GM21737 (cell line): ENCODE results near the gene SPAG6.

Experiments used
- ATAC-seq: cut with Tn5 transposase; IDR thresholded peaks from one replicate; pipeline ENCODE4 v1.9.1; 2021; ENCODE audit warnings: mild to moderate bottlenecking, moderate library complexity; ENCODE audit not compliant: unreplicated experiment

SPAG6 gene

DNA sequence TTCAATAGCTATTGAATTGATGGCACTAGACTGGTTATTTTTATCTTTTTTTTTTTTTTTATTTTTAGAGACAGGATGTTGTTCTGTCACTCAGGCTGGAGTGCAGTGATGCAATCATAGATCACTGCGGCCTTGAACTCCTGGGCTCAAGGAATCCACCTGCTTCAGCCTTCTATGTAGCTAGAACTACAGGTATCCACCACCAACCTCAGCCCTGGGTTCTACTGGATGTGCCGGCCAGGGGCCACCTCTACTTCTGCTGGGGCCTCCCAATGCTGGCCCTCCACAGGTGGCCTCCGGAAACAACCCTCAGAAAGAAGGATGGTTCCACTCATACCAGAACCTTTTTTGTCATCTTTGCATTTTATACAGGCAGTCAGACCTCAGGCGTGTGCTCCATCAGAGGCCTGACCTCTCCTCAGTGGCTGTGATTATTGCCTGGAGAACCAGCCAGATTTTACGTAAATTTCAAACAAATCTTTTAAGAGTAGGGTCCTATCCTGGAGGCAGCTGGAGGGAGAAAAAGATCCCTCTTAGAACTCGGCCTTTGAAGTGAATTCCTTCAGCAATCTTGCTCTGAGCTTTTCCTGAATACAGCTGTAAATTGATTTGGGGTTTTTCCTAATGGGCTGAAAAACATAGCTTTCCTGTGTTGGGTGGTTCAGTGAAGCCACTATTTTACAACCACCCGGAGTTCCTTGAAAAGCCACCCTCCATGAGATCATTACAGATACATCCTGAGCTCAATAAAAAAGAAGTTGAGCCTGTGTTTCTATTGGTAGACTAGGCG, 110.0 kb downstream of the SPAG6 start:
- no peak for ATAC-seq

DNA sequence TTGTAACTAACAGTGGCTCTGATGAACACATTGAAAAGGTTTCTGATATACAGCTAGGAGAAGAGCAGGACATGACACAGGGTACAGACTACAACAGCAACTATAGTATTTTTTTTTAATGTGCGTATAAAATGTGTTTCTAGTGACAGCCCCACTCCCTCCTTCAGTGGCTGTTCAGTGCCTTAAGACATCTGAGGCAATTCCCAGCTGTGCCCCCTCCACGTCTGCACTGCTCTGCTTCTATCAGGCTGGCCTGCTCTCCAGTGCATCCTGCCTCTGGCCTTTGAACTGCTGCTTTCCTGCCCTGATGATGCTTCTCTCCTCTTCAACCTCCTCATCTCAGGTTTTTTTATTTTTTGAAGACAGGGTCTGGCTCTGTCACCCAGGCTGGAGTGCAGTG, 111.2 kb downstream of the SPAG6 start:
- ATAC-seq: no peak

DNA sequence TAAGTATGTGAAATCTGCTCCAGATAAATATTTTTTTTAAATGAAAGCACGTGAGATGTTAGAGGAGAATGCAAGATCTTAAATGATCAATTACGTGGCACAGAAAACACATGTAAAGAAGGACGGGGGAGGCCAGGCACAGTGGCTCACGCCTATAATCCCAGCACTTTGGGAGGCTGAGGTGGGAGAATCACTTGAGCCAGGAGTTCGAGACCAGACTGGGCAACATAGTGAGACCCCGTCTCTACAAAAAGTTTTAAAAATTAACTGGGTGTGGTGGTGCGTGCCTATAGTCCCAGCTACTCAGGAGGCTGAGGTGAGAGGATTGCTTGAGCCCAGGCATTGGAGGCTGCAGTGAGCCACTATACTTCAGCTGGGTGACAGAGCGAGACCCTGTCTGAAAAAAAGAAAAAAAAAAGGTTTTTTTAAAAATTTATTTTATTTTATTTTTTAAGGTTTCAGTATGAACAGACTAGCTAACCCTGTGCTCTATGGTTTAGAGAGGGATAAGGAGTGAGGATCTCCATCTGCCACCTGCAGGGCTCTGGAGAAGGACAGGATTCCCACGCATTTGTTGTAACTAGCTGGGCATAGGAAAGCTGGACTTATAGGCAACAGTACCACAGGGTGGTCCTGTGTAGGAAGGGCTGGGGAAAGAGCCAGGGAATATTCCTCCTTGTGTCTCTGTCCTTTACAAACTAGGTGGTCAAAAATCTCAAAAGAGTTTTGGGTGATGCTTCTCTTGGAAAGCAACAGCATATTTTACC, 113.2 kb downstream of the SPAG6 start:
- ATAC-seq: no peak

DNA sequence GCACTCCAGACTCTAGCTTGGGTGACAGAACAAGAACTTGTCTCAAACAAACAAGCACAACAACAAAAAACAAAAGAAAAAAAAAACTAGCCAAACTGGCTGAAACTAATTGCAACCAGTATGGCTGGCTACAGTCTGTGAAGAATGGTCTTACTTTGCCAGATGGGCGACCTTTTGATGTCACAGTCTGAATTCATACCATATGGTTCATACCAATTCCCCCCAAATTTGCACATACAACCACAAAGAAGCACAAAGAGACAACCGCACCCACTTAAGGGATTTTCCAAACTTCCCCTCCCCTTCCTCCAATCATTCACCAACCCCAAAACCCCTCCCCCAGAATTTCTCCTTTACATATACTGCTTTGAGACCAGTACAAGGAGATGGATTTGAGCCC, 114.2 kb downstream of the SPAG6 start:
- no peak for ATAC-seq

DNA sequence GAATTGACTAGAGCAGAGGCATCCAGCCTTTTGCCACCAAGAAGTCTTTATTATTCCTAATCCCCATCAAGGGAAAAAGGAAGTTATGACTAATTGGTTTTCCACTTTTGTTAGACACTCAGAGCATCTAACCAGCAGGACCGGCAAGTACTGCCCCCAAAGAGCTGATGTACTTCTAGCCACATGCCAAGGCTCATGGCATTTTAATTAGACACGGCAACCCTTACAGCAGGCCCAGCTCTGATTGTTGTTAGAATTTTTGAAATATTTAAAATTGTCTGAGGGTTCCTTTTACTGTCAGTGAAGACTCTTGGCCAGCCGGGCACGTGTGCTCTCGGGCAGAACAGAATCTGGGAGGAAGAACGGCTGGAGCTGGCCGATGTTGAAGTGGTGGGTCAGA, 114.8 kb downstream of the SPAG6 start:
- no peak for ATAC-seq

DNA sequence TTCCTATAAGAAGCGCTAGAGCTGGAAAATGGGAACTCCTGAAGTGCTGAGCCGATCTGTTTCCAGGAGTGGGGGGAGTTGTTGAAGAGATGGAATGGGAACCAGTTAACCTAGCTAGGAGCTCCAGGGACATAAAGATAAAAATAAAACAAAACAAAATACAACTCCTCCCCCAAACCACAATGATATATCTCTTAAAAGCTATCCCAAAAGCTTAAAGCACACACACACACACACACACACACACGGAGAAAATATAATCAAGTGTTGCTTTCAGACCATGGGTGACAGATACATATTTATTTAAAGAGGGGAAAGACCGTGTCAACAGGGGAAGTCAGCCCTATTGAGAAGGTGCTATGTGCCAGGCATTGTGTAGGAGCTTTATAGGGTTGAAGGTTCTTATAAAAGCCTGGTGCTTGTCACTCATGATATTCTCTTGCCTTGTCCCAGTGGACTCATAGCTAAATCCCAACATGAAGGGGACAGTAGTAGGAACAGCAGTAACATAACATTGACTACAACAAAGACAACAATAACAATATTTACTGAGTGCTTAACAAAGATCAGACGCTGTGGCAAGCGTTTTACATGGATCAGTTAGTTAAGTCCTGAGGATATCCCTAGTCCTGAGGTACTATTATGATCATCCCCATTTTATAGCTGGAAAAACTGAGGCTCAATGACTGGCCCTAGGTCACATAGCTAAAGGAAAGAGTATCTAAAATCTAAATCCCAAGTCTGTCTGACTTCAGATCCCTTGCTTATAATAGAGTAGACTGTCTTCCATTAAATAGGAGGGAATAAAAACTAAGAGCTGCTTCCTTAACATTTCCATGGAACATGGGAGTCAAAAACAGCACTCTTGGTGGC, 115.5 kb downstream of the SPAG6 start:
- ATAC-seq: no peak

DNA sequence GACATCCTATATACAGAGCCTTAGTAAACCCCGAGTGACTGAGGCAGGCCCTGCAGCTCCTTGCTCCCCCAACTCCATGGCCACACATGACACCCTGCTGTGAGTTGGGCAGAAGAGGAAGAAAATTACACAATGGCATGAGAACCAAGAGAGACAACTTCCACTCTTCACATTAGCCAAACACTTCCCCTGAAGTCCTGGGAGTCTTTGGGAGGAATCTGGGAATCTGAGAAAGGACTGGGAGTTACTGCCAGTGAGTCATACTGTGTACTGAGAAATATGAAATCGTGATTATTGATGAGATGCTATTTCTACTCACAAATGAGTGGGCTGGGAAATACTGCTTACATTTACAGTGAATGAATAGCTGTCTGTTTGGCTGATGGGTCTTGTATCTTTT, 116.6 kb downstream of the SPAG6 start:
- ATAC-seq: no peak

DNA sequence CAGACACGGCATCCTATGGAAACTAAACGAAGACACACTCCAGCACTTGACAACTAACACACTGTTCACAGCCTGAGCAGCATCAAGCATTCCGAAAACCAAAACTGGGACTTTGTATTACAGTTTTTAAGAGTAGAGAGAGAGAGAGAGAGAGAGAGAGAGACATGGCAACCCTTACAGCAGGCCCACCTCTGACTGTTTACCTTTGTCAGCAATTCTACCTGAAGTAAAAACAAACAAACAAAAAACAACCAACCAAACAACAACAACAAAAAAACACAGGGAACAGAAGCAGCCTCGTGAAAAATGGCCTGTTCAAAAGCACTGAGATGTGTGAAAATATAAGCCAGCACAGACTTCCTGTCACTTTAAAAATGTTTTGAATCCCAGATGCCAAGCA, 118.0 kb downstream of the SPAG6 start:
- ATAC-seq: no peak

DNA sequence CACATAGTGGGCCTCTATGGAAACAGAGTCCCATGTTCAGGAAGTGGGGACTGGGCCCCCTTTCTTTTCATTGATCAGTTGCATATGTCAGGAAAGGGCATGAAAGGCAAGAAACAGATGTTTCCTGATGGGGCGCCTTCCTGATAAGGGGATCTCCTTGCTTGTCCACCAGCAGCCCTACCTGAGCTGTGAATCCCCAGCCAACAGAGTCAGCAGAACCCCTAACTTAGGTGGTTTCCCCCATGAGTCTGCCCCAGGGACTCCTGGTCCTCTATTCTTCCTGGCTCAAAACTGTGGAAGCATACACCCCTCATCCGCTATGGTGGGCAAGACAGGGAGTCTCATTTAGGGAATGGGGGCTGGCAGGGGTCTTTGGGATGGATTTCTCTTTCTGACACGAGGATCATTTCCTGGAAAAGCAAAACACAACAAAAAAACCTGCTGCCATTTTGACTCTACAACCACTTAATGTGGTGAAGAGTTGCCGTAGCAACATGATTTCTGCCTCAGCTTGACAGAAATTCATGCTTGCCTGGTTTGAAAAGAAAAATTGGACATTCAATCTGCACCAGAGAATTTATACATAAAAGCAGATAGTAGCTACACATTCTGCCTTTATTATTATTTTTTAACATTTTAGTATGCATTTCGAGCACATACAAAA, 119.8 kb downstream of the SPAG6 start:
- no peak for ATAC-seq

DNA sequence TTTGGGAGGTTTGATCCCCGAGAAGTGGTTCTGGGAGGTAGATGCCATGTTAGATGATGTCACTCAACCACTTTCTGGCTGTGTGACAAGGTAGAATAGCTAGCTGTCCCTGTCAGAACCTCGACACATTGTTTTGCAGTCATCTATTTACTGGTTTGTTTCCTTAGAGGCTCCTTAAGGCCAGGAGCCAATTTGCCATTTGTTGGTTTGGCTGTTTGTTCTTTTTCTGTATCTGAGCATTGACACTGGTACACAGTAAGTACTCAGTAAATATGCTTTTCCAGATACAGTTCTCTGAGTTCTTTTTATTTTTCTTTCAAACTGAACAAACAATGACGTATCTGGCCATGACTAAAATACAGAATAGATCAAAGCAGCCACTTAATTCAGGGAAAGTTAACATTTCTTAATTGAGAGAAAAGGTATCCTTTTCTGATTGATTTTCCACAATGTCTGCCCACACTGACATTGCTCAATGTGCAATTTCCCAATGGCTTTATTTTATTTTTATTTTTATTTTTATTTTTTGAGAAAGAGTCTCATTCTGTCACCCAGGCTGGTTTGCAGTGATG, 121.6 kb downstream of the SPAG6 start:
- no peak for ATAC-seq
